Bronchial epithelial cell (primary cell): ENCODE data around the gene SPTLC3. TPM values are rescaled to one million over a fixed set of nuclear protein-coding genes. Genes with fewer than 3 reads are reported as not detected.
A peak's percentile ranks its signal among the peaks of the same experiment; 100 is the strongest.

Source experiments
- DNase-seq: peaks from one replicate; pipeline ENCODE4 v3.0.0-alpha.2; 2010; ENCODE audit warnings: low read depth
- FAIRE-seq: peaks from 2 replicates; lab custom pipeline; 2011; peaks lifted over from hg19 to GRCh38; lab: Jason Lieb, UNC
- H3K27me3 ChIP-seq: 2 replicates; pipeline ENCODE4 v1.5.1; 2011; ENCODE audit warnings: low read length; ENCODE audit not compliant: control insufficient read depth, insufficient read depth
- H3K36me3 ChIP-seq: 2 replicates; pipeline ENCODE4 v1.5.1; 2011; ENCODE audit warnings: low read length; ENCODE audit not compliant: control insufficient read depth, insufficient read depth
- H3K4me3 ChIP-seq: 2 replicates; pipeline ENCODE4 v1.5.1; 2011; ENCODE audit warnings: mild to moderate bottlenecking, low read depth, low read length, control low read depth
- total RNA-seq: library from RNA; depleted of rRNA; stranded (reverse); fragments of >200 nt; gene quantifications from 2 replicates; pipeline ENCODE4 v1.2.1, GENCODE V29; 2014
- TF ChIP-seq, protein P1 (sequence below): IDR thresholded peaks from 2 replicates; pipeline ENCODE4 v1.5.1; 2011; ENCODE audit warnings: mild to moderate bottlenecking, moderate library complexity, low read length, control low read depth, inconsistent platforms; ENCODE audit not compliant: insufficient read depth, severe bottlenecking

The SPTLC3 gene
- total RNA-seq, 1 donor from 2014 or later = 2.4 TPM

DNA sequence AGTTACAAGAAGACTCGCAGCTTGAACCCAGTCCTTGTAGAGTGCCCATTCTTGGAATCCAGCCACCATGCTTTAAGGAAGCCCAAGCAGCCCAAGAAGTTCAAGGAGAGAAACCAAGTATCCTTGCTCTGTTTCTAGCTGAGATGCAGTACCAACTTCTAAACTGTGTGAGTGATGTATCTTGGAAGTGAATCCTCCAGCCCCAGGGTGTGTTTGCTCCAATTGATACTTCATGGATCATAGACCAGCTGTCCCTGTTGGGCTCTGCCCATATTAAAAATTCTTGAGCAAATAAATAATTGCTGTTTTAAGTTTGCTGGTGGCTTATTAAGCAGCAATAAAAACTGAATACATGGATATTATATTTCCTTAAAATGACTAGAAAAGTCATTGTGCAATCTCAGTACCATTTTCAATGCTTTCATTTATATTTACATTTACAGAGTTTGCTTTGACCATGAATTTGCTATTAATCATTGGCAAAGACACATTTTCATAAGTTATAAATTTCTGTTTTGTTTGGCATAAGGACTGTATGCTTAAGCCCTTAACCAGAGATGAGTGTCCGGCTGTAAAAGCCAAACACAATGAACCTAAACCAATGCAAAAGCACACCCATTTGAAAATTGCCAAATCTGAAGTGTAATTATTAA is 9.2 kb downstream of the SPTLC3 start:
- Histone ChIP-seq H3K4me3 (no peak overlapping the region), H3K27me3 (no peaks in the 10 kb centered on the region), H3K36me3 (no peaks in the 10 kb centered on the region)
- FAIRE-seq = no peak
- DNase-seq = no peak
- TF ChIP-seq, protein P1, sequence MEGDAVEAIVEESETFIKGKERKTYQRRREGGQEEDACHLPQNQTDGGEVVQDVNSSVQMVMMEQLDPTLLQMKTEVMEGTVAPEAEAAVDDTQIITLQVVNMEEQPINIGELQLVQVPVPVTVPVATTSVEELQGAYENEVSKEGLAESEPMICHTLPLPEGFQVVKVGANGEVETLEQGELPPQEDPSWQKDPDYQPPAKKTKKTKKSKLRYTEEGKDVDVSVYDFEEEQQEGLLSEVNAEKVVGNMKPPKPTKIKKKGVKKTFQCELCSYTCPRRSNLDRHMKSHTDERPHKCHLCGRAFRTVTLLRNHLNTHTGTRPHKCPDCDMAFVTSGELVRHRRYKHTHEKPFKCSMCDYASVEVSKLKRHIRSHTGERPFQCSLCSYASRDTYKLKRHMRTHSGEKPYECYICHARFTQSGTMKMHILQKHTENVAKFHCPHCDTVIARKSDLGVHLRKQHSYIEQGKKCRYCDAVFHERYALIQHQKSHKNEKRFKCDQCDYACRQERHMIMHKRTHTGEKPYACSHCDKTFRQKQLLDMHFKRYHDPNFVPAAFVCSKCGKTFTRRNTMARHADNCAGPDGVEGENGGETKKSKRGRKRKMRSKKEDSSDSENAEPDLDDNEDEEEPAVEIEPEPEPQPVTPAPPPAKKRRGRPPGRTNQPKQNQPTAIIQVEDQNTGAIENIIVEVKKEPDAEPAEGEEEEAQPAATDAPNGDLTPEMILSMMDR = no peak

DNA sequence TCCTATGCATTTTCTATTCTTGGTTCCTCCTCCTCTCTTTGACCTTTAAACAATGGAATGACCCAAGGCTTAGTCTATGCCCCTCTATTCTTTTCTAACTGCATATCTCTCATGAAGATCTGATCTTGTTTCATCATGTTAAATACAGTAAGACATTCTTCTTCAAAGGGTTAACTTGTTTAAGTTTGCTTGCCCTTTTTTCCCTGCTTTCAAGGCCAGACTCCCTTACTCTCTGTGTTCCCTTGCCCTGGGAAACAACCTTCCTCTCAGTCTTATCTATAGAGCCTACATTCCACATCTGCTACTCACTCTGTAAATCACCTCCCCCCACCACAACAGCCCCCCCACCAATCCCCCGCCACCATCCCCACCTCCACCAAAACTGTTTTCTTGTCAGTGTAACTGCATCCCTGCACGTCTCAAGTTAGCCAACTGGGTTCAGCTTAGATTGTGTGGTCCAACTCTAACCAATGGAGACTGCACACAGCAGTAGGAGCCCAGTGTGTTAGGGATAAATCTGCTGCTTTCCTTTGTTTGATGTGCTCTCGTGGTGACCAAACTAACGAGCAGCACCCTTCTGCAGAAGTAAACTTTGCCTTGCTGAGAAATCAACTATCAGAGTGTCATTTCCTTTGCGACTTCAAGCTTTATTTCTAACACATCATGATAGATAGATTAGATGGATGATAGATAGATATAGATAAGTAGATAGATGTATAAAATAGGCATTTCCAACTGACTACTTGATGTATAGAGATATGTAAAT is 12.6 kb downstream of the SPTLC3 start:
- H3K4me3 ChIP-seq = no peak overlapping the region
- DNase-seq (no peak), FAIRE-seq (no peak)
- H3K36me3 ChIP-seq = no peaks in the 10 kb centered on the region
- TF ChIP-seq, protein P1 = no peak
- H3K27me3 ChIP-seq = no peaks in the 10 kb centered on the region

DNA sequence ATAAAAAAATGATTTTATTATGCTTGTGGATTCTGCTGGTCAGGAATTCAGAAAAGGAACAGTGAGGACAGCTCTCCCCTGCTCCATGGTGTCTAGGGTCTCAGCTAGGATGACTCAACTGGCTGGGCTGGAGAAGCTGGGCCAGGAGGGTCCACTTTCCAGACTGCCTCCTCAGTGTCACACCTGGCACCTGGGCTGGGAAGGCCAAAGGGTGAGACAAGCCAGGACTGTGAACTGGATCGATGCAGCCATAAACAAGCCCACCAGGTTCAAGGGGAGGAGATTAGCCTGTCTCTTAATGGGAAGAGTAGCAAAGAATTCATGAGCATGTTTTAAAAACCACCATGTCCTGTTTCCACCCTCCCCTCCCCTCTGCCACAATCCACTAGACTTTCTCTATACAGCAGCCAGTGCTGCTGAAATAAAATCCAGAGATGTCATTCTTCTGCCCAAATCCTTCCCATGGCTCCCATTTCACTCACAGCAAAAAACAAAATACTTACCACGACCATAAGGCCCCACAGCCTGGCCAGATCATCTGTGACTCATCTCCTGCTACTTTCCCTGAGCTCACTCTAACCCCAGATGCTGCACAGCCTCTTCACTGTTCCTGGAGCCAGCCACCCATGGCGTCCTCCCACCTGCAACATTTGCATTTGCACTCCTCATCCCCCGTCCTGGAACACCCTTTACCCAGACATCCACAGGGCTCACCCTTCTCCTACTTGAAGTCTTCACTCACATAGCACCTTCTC is 13.8 kb downstream of the SPTLC3 start:
- H3K36me3 ChIP-seq = no peaks in the 10 kb centered on the region
- H3K4me3 ChIP-seq = no peak overlapping the region
- no peaks in the 10 kb centered on the region for H3K27me3 ChIP-seq
- DNase-seq (peak; percentile 49), FAIRE-seq (no peak)
- TF ChIP-seq, protein P1 = no peak

DNA sequence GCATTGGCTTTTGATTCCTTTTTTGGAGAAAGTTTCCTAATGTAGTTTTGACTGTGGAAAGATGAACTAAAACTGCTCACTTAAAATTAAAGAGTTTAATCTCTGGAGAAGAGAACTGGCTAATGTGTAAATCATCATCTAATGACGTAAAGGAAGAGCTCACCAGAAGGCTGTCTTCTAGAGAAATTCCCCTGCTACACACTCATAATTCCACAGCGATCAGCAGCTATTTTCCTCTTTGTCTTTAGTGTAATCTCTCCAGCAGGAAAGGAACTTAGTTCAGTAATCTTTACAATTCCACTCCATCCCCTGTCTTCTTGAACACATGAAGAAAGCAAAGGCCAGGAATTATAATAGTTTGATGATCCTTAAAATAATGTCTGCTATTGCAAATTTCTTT is 15.8 kb downstream of the SPTLC3 start:
- FAIRE-seq = no peak
- H3K27me3 ChIP-seq = no peaks in the 10 kb centered on the region
- DNase-seq = no peak
- no peaks in the 10 kb centered on the region for H3K36me3 ChIP-seq
- no peak overlapping the region for H3K4me3 ChIP-seq
- TF ChIP-seq, protein P1 = no peak

DNA sequence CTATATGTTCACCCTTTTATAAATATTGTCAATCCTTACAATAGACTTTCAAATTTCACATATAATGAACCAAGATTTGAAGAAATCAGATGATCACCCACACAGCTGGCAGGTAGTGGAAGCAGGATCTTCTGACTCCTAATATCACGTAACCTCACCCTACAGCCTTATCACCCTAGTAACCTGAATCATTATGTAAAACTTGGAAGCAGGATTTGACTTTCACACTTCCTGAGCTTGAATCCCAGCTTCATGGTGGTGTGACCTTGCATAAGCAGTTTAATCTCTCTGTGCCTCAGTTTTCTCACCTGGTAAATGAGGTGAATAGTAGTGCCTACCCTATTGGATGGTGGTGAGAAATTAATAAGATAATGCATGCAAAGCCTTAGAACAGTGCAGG is 16.4 kb downstream of the SPTLC3 start:
- FAIRE-seq (no peak), DNase-seq (peak; percentile 50)
- Histone ChIP-seq H3K4me3 (no peak overlapping the region), H3K36me3 (no peaks in the 10 kb centered on the region), H3K27me3 (no peaks in the 10 kb centered on the region)
- TF ChIP-seq, protein P1 = no peak
